ENCODE data around the gene SLC9A2.

Gene SLC9A2

DNA sequence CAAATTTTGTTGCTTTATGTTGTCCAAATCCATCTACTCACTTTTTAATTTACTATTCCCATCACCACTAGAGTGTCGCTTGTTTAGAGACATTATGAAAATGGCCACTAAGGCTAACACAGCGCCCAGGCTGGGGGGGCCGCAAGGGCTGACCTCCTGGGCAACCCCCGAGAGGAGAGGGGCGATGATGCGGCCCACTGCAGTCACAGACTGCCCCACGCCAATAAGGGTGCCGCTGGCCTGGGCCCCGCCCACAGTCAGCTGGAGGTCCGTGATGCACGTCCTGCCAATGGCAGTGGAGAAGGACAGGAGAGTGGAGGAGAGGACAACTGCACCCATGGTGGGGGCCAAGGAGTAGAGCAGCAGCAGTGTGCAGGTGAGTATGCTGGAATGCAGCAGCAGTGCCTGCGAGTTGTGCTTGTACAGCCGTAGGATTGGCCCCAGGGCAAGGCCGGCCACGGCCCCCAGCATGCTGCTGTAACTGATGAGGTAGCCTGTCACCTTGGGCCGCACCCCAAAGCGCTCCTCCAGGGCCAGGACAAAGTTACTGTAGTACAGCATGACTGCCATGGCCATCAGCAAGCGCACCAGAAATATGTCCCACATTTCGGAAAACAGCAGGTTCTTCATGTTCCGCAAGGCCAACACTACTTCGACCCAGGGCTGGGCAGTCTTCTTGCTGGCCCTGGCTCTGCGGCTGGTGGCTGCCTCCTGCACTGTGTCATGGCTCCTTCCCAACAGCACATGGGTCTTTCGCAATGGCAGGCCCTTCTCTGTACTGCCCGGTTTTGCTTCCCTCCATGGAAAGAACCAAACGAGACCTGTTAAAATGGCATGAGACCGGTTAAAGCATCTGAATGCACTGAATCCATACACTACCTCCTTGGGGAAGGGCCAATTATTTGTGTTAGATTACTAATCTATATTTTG lies 99.3 kb downstream of the SLC9A2 start:
- Mint-ChIP-seq H3K36me3 (ENCODE audit: low read depth) (peaks cover 55% of the 10 kb centered on the region), H3K27me3 (no peaks in the 10 kb centered on the region), H3K4me3 (no peak overlapping the region), H3K27ac (no peak overlapping the region), H3K9me3 (no peaks in the 10 kb centered on the region), H3K4me1 (ENCODE audit: low read depth) (no peaks in the 10 kb centered on the region)

DNA sequence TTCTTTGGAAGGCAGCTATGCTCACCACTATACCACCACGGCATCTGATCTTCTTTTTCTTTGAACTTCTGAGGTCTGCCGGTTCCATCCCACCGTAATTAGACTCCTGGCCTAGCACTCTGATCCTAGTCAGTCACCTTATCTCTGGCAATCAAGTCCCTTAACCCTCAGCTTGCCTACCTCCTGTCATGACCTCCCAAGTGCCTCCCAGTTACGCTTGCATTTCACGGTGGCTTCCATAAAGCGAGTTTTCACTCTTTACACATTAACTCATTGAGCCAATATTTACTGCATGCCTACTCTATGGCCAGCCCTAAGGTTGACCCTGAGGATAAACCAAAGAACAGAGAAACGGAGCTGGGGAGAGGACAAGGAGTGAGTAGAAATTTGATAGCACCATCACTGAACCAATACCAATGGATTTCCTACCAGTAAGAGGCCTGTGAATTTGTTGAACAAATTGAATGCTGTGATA lies 104.7 kb downstream of the SLC9A2 start:
- H3K36me3 Mint-ChIP-seq (ENCODE audit: low read depth) = peaks cover 73% of the 10 kb centered on the region

DNA sequence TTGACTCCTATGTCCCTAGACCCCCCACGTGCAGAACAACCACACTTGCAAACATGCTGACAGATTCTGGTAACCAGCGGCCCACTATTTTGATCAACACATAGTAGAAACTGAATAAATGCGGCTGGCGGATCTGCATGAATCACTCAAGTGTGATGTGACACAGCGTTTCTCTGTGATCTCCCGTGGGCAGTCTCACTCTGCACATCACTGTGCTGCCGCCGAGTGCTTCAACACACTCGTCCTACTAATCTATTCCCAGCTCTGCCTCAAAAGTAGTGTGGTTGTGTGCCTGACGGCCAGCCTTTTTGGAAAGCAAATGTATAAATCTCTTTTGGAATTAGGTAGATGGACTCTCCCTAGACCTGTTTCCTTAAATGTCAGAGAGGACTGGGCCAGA lies 105.2 kb downstream of the SLC9A2 start:
- H3K27ac Mint-ChIP-seq = no peak overlapping the region
- no peak overlapping the region for H3K4me3 Mint-ChIP-seq
- peaks cover 70% of the 10 kb centered on the region for H3K36me3 Mint-ChIP-seq (ENCODE audit: low read depth)
- H3K4me1 Mint-ChIP-seq (ENCODE audit: low read depth) = no peaks in the 10 kb centered on the region
- no peaks in the 10 kb centered on the region for H3K27me3 Mint-ChIP-seq
- no peaks in the 10 kb centered on the region for H3K9me3 Mint-ChIP-seq

More for the DNA sequence above, 104.7 kb downstream of the SLC9A2 start:
- H3K27me3 Mint-ChIP-seq = no peaks in the 10 kb centered on the region
- no peak overlapping the region for H3K27ac Mint-ChIP-seq
- H3K9me3 Mint-ChIP-seq = no peaks in the 10 kb centered on the region
- H3K4me1 Mint-ChIP-seq (ENCODE audit: low read depth) = no peaks in the 10 kb centered on the region
- H3K4me3 Mint-ChIP-seq = no peak overlapping the region

DNA sequence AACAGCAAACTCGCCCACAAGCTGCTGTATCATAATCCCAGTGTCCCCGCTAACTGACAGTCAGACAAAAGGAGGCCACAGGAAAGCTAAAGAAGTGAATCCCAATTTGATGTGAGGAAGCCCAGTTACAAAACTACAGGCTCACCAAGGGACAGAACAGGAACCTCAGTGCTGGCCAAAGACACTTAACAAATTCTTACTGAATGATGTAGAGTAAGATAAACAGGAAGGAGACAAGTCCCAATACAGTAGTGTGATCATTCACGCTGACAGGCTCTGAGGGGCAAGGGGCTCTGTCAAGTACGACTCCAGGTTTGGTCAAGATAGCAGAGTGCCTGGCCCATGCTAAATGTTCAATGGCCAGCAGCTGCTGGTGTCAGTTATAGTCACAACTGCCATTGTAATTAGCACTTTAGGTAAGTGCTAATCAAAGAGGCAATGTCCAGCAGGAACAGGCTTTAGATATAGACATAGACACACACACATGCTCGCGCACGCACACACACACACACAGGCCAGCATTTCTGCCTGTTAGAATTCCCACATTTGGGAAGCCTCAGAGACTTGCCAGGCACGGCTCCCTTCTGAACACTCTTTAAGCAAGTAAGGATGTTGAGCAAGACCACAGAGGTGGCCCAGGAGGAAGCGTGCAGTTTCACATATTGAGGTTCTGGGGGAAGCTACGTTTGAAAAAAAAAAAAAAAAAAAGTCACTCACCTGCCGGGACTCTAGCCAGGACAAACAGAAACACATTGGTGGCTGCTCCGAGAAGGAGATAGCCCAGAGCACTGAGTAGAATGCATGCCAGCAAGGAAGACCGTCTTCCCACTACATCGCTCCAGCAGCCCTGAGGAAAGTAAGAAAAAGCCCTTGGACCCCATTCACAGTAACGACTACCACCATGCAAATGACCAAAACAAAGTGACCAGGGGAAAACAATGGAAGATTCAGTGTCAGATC lies 107.1 kb downstream of the SLC9A2 start:
- H3K4me1 Mint-ChIP-seq (ENCODE audit: low read depth) = no peaks in the 10 kb centered on the region
- no peaks in the 10 kb centered on the region for H3K27me3 Mint-ChIP-seq
- H3K36me3 Mint-ChIP-seq (ENCODE audit: low read depth) = peaks cover 58% of the 10 kb centered on the region
- H3K27ac Mint-ChIP-seq = no peak overlapping the region
- H3K9me3 Mint-ChIP-seq = no peaks in the 10 kb centered on the region
- H3K4me3 Mint-ChIP-seq = no peak overlapping the region

DNA sequence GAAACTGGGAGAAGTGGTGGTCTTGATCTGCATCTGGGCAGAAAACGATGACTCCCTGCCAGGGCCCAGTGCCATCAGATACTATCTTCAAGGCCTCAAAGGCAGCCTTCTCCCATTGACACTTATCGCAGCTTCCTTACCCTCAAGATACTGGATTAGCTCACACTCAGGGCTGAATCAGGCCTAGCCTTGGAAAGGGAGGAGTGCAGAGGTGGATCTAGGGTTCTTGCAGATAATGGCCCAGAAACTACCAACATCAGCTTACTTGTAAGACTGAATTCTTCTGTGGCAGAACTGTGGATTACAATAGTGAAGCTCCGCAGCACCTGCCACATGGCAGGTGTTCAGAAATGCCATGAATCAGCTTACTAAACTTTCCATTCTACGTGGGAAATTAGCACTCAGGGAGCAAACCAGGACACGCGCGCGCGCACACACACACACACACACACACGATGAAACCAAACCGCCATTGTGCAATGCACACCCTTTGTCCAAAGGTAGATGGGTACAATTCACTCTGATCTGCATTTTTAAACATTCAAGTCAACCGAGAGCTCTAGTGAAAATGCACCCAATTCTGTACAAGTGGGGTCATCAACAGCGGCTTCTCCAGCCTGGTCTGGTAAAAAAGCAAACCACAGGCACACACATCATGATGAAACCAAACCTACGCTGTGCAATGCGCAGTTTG lies 116.2 kb downstream of the SLC9A2 start:
- no peaks in the 10 kb centered on the region for H3K27me3 Mint-ChIP-seq
- peaks cover 38% of the 10 kb centered on the region for H3K4me1 Mint-ChIP-seq (ENCODE audit: low read depth)
- peak overlapping the region; percentile 84 for H3K27ac Mint-ChIP-seq

DNA sequence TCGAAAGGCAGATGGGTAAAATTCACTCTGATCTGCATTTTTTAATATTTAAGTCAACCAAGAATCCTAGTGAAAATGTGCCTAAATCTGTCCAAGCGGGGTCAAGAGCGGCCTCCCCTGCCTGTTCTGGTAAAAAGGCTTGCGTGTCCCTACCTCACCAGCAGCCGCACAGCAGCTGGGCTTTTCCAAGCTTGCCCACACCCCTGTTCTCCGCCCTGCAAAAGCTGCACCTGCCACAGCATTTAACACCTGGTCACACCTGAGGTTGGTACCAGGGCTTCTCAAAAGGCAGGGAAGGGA lies 116.7 kb downstream of the SLC9A2 start:
- peak overlapping the region; percentile 84 for H3K27ac Mint-ChIP-seq
- no peaks in the 10 kb centered on the region for H3K9me3 Mint-ChIP-seq
- peaks cover 11% of the 10 kb centered on the region for H3K36me3 Mint-ChIP-seq (ENCODE audit: low read depth)
- no peaks in the 10 kb centered on the region for H3K27me3 Mint-ChIP-seq
- H3K4me3 Mint-ChIP-seq = peak overlapping the region; percentile 92
- peaks cover 38% of the 10 kb centered on the region for H3K4me1 Mint-ChIP-seq (ENCODE audit: low read depth)

More for the DNA sequence above, 116.2 kb downstream of the SLC9A2 start:
- H3K9me3 Mint-ChIP-seq = no peaks in the 10 kb centered on the region
- H3K36me3 Mint-ChIP-seq (ENCODE audit: low read depth) = peaks cover 16% of the 10 kb centered on the region
- peak overlapping the region; percentile 92 for H3K4me3 Mint-ChIP-seq

DNA sequence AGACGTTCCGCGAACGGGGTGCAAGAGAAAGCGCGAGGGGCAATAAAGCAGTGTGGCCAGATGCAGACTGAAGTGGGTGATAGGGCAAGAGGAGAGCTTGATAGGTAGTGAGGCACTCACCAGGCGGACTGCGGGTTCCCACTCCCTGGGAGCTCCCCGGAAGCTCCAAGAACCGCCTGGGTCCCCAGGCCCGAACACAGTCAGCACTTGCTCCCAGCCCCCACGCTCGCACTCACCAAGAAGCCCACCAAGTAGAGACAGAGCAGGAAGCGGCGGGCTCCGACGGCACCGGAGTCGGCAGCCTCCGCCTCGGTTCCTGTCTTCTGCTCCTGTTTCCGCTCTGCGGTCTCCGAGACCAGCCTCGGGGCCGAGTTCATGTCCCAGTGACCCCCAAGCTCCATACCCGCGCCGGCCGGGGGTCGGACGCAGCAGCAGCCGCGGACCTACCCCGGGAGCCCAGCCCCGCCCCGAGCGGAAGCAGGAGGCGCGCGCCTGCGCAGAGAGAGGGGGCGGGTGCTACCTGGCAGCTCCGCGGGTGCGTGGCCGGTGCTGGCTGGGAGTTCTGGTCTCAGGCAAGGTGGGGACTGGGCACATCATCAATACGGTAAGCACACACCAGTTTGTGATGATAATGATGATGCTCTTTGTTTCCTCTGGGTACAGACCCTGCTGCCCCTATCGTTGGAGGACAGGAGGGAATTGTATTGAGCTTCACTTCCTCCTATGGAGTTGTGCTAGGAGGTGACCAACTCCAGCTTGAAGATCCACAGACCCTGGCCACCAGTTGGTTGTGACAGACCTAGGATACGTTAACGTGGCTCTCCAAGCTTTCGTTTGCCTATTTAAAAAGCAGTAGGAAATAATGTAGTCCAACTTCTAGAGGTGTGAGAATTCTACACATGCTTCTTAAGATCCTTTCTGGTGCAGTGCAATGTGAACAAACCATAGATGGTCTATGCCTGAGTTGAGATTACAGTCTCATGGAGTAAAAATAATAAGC lies 117.4 kb downstream of the SLC9A2 start:
- peaks cover 38% of the 10 kb centered on the region for H3K4me1 Mint-ChIP-seq (ENCODE audit: low read depth)
- peaks cover 5% of the 10 kb centered on the region for H3K36me3 Mint-ChIP-seq (ENCODE audit: low read depth)
- H3K9me3 Mint-ChIP-seq = no peaks in the 10 kb centered on the region
- H3K27me3 Mint-ChIP-seq = no peaks in the 10 kb centered on the region
- peak overlapping the region; percentile 92 for H3K4me3 Mint-ChIP-seq
- peak overlapping the region; percentile 84 for H3K27ac Mint-ChIP-seq

DNA sequence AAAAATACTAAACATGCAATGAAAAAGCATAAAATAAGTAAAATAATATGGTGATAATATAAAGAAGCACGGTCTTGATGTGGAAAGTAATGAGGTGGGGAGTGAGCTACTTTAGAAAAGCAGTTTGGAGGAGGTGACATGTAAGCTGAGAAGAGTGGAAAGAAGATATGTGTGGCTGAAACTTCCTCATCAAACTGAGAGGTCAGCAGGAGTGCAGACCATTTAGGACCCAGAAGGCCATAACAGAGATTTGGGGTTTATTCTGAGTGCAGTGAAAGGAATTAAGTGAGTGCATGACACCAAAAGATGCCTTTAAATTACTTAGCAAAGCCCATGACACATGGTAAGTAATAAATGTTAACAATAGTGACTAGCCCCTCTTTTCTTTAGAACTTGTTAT lies 118.1 kb downstream of the SLC9A2 start:
- peak overlapping the region; percentile 92 for H3K4me3 Mint-ChIP-seq
- no peaks in the 10 kb centered on the region for H3K36me3 Mint-ChIP-seq (ENCODE audit: low read depth)
- peak overlapping the region; percentile 84 for H3K27ac Mint-ChIP-seq
- H3K27me3 Mint-ChIP-seq = no peaks in the 10 kb centered on the region
- H3K9me3 Mint-ChIP-seq = peaks cover 4% of the 10 kb centered on the region
- peaks cover 38% of the 10 kb centered on the region for H3K4me1 Mint-ChIP-seq (ENCODE audit: low read depth)

DNA sequence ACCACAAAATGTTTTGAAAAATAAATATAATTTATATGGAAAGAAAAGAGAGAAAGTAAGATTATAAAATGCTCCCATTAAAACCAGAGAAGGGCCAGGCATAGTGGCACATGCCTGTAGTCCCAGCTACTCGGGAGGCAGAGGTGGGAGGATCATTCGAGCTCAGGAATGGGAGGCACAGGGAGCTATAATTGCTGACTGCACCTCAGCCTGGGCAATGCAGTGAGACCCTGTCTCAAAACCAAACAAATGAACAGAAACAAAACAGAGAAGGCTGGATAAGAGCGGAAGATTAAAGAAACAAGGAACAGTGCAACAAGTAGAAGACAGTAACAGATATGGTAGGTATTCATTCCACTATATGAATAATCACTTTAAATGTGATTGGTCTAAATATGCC lies 123.9 kb downstream of the SLC9A2 start:
- no peaks in the 10 kb centered on the region for H3K27me3 Mint-ChIP-seq
- no peaks in the 10 kb centered on the region for H3K4me1 Mint-ChIP-seq (ENCODE audit: low read depth)
- peaks cover 10% of the 10 kb centered on the region for H3K9me3 Mint-ChIP-seq
- no peak overlapping the region for H3K4me3 Mint-ChIP-seq
- H3K27ac Mint-ChIP-seq = no peak overlapping the region
- peaks cover 4% of the 10 kb centered on the region for H3K36me3 Mint-ChIP-seq (ENCODE audit: low read depth)

DNA sequence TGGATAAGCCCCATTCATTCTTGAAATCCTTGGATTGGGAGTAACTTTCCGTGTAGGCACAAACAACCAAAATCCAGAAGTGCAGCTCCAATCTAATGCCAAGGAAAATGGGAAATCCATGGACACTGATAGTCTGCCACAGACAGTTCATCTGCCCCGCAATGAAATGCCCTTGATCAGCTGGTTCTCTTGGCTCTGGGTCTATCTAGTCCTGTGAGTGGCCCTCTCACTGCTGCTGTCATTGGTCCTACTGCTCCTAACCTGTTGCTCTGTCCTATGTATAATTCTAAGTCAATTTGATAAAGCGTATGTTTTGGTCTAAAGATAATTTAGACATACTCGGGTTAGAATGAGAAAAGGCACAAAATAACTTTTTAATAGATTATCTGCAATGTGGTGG lies 128.8 kb downstream of the SLC9A2 start:
- Mint-ChIP-seq H3K27ac (no peak overlapping the region), H3K27me3 (no peaks in the 10 kb centered on the region), H3K36me3 (ENCODE audit: low read depth) (peaks cover 4% of the 10 kb centered on the region), H3K9me3 (peaks cover 6% of the 10 kb centered on the region), H3K4me3 (no peak overlapping the region), H3K4me1 (ENCODE audit: low read depth) (no peaks in the 10 kb centered on the region)

DNA sequence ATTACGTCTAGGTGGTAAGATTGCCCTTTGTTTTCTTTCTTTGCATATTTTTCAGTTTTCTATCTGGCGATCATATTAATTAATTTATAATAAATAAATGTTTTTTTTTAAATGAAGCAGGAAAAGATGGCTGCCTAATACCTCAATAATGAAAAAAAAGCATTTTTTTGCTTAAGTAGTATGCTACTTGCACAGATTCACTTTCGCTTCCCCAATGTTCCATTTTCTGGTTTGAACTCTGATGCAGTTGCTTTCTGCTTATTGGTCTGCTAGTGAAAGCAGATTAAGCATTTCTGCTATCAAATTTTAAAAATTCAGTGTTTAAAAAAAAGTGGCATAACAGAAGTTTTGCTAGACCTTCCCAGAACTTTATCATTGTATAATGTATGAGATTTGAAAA lies 130.6 kb downstream of the SLC9A2 start:
- peaks cover 2% of the 10 kb centered on the region for H3K9me3 Mint-ChIP-seq
- H3K27ac Mint-ChIP-seq = no peak overlapping the region
- no peaks in the 10 kb centered on the region for H3K4me1 Mint-ChIP-seq (ENCODE audit: low read depth)
- H3K4me3 Mint-ChIP-seq = no peak overlapping the region
- H3K27me3 Mint-ChIP-seq = no peaks in the 10 kb centered on the region
- peaks cover under 1% of the 10 kb centered on the region for H3K36me3 Mint-ChIP-seq (ENCODE audit: low read depth)

DNA sequence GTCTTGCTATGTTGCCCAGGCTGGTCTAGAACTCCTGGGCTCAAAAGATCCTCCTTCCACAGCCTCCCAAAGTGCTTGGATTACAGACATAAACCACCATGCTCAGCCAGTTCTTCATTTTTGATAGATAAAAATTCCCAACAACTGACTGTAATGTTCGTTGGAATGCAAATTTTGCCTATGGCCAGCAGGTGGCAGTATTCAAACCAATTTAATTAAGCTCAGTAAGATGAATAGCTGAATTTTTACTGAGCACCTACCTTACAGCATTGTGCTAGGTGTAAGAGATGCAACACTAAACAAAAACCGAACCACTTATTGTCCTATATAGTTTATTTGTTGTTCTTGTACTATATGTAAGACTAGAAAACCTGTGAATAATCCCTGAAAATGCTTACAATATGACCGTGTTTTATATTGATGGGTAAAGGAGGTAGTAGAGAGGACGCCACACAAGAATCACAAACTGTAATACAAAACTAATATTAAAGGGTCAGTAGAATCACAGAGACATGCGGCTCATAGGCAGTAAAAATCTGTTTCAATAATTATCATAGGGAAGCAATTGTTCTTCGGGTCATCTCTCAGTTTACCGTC lies 134.3 kb downstream of the SLC9A2 start:
- Mint-ChIP-seq H3K9me3 (no peaks in the 10 kb centered on the region), H3K4me3 (no peak overlapping the region), H3K27me3 (no peaks in the 10 kb centered on the region), H3K36me3 (ENCODE audit: low read depth) (no peaks in the 10 kb centered on the region), H3K4me1 (ENCODE audit: low read depth) (no peaks in the 10 kb centered on the region), H3K27ac (no peak overlapping the region)

DNA sequence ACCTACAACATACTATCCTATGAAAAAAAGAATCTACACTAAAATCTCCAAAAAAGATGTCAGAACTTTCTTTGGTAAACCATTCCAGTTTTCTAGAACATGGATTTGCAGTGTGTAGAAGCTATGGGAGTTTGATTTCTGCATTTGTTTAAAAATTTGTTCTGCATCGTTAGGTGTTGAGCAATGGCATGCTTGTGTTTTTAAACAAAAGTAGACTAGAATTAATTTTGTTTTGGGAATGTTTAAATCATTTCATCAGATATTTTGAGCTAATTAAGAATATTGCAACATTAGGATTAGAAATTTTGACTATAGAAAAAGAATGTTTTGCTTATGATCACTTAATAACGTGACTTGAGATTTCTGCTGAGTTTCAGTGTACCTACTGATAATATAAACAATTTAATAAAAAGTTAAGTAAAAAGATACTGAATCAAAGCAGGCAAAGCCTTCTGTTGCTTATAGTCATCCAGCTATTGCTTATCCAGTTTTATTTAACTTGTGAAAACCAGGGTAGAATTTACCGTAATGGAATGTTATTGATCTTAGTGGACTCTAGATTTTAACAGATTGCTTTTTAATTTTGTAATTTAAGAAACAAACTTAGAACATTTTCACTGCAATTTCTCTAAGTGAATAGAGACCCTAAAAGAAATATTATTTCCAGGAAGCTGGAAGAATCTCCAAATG lies 135.2 kb downstream of the SLC9A2 start:
- no peak overlapping the region for H3K4me3 Mint-ChIP-seq
- no peak overlapping the region for H3K27ac Mint-ChIP-seq
- no peaks in the 10 kb centered on the region for H3K9me3 Mint-ChIP-seq
- no peaks in the 10 kb centered on the region for H3K4me1 Mint-ChIP-seq (ENCODE audit: low read depth)
- H3K36me3 Mint-ChIP-seq (ENCODE audit: low read depth) = no peaks in the 10 kb centered on the region
- no peaks in the 10 kb centered on the region for H3K27me3 Mint-ChIP-seq

Data from stimulated activated naive CD8-positive, alpha-beta T cell treated with anti-CD3 and anti-CD28 coated beads, Interleukin-15, Interleukin-2, amounts not matched to agents 100 ng/mL and 50 ng/mL, for 24 hours (primary cell).